22Rv1 (cell line): ENCODE measurements around the gene PTPRM.

ENCODE experiments used
- CTCF ChIP-seq: fragments of 450-650 bp; IDR thresholded peaks from 2 replicates; pipeline ENCODE4 v1.5.1; 2017; ENCODE audit warnings: mild to moderate bottlenecking
- ZFX ChIP-seq: fragments of 450-650 bp; IDR thresholded peaks from 2 replicates; pipeline ENCODE4 v1.6.1; 2017; ENCODE audit warnings: antibody characterized with exemption, borderline replicate concordance

GRCh38 chr18:7605705-7606104 lies 38.6 kb downstream of the PTPRM start:
- TF ChIP-seq CTCF (no peak), ZFX (no peak)
